Aorta (tissue), 5 donors: ENCODE measurements around the gene SYT7. TPM values are rescaled to one million over a fixed set of nuclear protein-coding genes. Genes with fewer than 3 reads are reported as not detected.

ENCODE experiments used
- ATAC-seq: fragments of 200-7000 bp; cut with Tn5 transposase; one replicate; pipeline ENCODE4 v1.9.1; 2022; ENCODE audit warnings: moderate library complexity; ENCODE audit not compliant: low FRiP score
- DNase-seq, 2 donors: peaks; one replicate each; pipeline ENCODE4 v3.0.0-alpha.2; 2020
- H3K27ac ChIP-seq, 2 donors: one replicate each; pipeline ENCODE4 v1.5.1; 2013; ENCODE audit warnings: low read length in 2 of 2, mild to moderate bottlenecking in 2 of 2, moderate library complexity in 2 of 2, control low read depth in 1 of 2, inconsistent platforms in 1 of 2, low read depth in 1 of 2
- H3K27me3 ChIP-seq, 2 donors: one replicate each; pipeline ENCODE4 v1.6.1; 2013; ENCODE audit warnings: control low read depth in 1 of 2, low read length in 1 of 2, mild to moderate bottlenecking in 1 of 2, moderate library complexity in 1 of 2; ENCODE audit not compliant: insufficient read depth in 2 of 2, control insufficient read depth in 1 of 2
- H3K36me3 ChIP-seq, 2 donors: one replicate each; pipeline ENCODE4 v1.6.1; 2013; ENCODE audit warnings: control low read depth in 1 of 2, low read length in 1 of 2, mild to moderate bottlenecking in 1 of 2; ENCODE audit not compliant: insufficient read depth in 2 of 2, control insufficient read depth in 1 of 2
- H3K4me1 ChIP-seq, 2 donors: one replicate each; pipeline ENCODE4 v1.6.1; 2013; ENCODE audit warnings: low read length in 2 of 2, control low read depth in 1 of 2, mild to moderate bottlenecking in 1 of 2, moderate library complexity in 1 of 2; ENCODE audit not compliant: insufficient read depth in 2 of 2, control insufficient read depth in 1 of 2
- H3K4me3 ChIP-seq, 2 donors: one replicate each; pipeline ENCODE4 v1.5.1; 2013; ENCODE audit warnings: low read length in 2 of 2, control low read depth in 1 of 2, mild to moderate bottlenecking in 1 of 2
- H3K9me3 ChIP-seq: one replicate; pipeline ENCODE4 v1.6.1; 2013; ENCODE audit warnings: mild to moderate bottlenecking, low read length; ENCODE audit not compliant: control insufficient read depth
- WGBS, 2 donors: extraction: QIAGEN DNeasy Blood & Tissue Kit; methylation state at CpG; one replicate each; pipeline ENCODE4 v1.1.7; 2013; 5-methylcytosine and 5-hydroxymethylcytosine counted together
- intact Hi-C, 2 donors: fragments of 100-400 bp; cut with DNase I; formaldehyde crosslinking; loops; one replicate each; pipeline versions ENCODE4 v1.14.2 to v1.15.0; 2022
- polyA plus RNA-seq, 2 donors: library from polyadenylated mRNA; stranded (reverse); fragments of 200-250 nt; gene quantifications; one replicate each; pipeline ENCODE4 v1.2.3, GENCODE V29; 2013
- total RNA-seq, 2 donors: library from RNA; stranded (reverse); fragmentation: NEBNext Ultra II Directional; extraction: Animal tissue kit (Norgen Biotek cat#: 25700); gene quantifications; one replicate each; pipeline ENCODE4 v1.2.1, GENCODE V29; 2021
- donor health status: healthy with polysubstance abuse.
- donor health status: Bipolar disorder and iron deficiency.
- donor health status: DM: no; HTN: no; CAD: no.
- donor health status: DM: no; HTN: no; CAD: no.
- donor health status: DM: yes; HTN: yes; CAD: no.

The SYT7 gene
- total and polyA plus RNA-seq, 4 donors: 0.20 to 2.3 (median 0.94) TPM

DNA sequence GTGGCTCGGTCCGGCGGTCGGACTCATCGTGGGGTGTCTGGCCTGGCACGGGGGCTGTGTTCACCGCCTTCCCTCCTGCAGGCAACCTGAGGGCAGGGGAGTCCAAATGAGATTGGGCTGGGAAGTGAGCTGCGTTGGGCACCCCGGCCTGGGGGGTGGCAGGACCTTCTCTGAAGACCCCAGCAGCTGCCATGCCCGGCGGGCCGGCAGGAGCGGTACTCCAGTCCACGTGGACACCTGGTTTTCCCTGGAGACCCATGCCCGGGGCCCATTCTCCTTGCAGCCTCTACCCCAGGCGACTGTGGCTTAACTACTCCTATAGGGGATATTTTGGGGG, 47.9 kb downstream of the SYT7 start:
- no peaks in the 10 kb centered on the region for H3K27me3 ChIP-seq
- ATAC-seq (no peak), DNase-seq (no peak)
- intact Hi-C loops: no loop called here
- 86% methylated on average over 16 of the region's 16 CpGs for WGBS, 2 donors
- H3K9me3 ChIP-seq: no peaks in the 10 kb centered on the region
- no peaks in the 10 kb centered on the region for H3K36me3 ChIP-seq
- H3K27ac ChIP-seq: no peak overlapping the region
- H3K4me1 ChIP-seq: no peaks in the 10 kb centered on the region
- H3K4me3 ChIP-seq: no peak overlapping the region

DNA sequence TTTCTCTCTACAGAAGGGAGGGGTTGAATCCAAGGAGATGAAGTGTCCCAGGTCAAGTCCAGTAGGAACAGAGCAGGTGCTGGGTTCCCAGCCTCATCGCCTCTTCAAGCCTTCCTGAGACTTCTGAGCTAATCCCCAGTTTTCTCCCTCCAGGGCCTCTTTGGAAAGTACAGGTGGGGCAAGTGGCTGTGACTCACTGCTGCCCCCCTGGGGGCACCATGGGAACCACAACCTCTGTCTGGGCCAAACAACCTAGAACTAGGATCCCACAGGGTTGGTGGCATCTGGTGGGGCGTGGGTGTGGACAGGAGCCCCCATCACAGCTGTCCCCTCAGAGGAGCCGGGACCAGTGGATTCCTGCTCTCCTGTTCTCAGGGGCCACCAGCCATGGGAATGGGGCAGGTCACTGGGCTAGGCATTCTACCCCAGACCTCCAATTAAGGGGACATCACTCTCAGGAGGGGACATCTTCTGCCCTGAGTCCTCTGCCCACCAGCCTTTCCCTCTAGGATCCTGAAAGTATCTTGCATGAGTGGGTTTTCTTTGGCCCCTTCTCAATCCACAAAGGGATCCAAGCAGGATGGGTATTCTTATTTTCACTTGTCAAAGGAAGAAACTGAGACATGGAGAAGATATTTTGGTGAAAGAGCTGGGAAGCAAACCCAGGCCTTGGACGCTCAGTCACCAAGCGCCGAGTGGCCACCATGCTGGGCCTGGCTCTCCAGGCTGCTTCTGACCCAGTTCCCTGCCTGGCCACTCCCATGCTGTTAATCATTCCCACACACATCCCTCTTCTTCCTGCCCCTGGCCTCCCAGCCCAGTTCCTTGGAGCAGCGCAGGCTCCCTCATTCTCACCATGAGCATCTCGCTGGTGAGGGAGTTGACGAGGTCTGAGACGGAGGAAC, 48.5 kb downstream of the SYT7 start:
- Histone ChIP-seq H3K4me3 (no peak overlapping the region), H3K4me1 (no peaks in the 10 kb centered on the region), H3K9me3 (no peaks in the 10 kb centered on the region), H3K27me3 (no peaks in the 10 kb centered on the region), H3K27ac (no peak overlapping the region), H3K36me3 (no peaks in the 10 kb centered on the region)
- DNase-seq (no peak), ATAC-seq (no peak)
- intact Hi-C loops: no loop called here
- 77 to 79% methylated on average over 10 of the region's 10 CpGs for WGBS, 2 donors

DNA sequence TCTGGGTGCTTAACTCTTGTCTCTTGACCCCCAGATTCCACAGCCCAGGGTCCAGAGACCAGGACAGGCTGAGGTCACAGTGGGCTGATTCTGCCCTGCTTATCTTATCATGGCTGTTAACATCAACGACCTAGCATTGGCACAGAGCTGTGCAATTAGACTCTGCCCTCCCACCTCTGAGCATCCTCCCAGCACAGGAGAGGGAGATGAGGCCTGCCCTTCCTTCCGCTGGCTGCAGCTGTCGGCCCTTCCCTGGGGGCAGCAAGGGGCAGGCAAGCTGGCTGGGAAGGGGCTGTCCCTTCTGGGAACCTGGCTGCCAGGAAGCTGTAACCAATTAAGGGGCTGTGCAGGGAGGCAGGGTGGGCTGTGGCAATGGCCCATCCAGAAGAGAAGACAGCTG, 49.8 kb downstream of the SYT7 start:
- ATAC-seq (no peak), DNase-seq (no peak)
- intact Hi-C loops: no loop called here
- no peaks in the 10 kb centered on the region for H3K27me3 ChIP-seq
- 55 to 57% methylated on average over 3 of the region's 3 CpGs for WGBS, 2 donors
- no peaks in the 10 kb centered on the region for H3K9me3 ChIP-seq
- H3K4me1 ChIP-seq: no peaks in the 10 kb centered on the region
- H3K4me3 ChIP-seq: no peak overlapping the region
- H3K36me3 ChIP-seq: no peaks in the 10 kb centered on the region
- H3K27ac ChIP-seq: no peak overlapping the region

DNA sequence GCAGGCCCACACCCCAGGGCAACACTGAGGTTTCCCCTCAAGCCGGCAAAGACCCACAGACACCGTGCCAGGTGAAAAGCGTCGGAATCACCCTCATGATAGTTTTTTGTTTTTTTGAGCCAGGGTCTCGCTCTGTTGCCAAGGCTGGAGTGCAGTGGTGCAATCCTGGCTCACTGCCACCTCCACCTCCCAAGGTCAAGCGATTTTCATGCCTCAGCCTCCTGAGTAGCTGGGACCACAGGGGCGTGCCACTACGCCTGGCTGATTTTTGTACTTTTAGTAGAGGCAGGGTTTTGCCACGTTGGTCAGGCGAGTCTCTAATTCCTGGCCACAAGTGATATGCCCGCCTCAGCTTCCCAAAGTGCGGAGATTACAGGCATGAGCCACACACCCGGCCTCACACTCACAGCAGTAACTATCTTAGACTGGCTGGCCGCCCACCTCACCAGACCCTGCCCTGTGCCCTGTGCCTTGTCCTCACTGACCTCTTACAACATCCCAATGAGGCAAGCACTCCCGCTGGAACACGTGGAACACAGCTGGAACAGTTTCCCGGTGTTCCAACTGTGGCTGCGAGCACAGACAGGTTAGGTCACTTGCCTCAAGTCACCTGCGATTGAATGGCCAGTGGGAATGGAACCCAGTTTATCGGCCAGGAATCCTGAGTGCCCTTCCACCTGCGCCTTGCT, 51.2 kb downstream of the SYT7 start:
- Histone ChIP-seq H3K36me3 (no peaks in the 10 kb centered on the region), H3K27ac (no peak overlapping the region), H3K4me1 (no peaks in the 10 kb centered on the region), H3K4me3 (no peak overlapping the region), H3K9me3 (no peaks in the 10 kb centered on the region), H3K27me3 (no peaks in the 10 kb centered on the region)
- intact Hi-C loops: no loop called here
- 78 to 83% methylated on average over 21 of the region's 21 CpGs for WGBS, 2 donors
- no peak for ATAC-seq
- DNase-seq: no peak

DNA sequence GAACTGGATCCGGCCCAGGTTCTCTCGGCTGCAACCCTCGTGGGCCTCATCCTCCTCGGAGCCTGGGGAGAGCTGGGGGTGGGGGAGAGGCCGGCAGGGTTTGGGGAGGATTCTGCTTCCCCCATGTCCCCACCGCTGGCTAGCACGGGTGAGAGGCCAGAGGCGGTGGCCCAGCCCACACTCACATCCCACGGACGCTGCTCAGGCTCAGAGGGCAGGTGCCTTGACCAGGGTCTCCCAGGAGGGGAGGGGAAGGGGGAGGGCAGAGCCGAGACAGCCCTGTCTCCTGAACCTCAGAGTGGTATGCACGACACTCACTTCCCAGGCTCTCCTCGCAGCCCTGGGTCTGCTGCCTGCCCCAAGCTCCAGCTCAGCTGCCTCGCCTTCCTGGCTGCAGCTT, 52.8 kb downstream of the SYT7 start:
- WGBS, 2 donors: 28 to 48% methylated on average over 14 of the region's 14 CpGs
- DNase-seq (no peak), ATAC-seq (no peak)
- H3K27me3 ChIP-seq: no peaks in the 10 kb centered on the region
- H3K36me3 ChIP-seq: no peaks in the 10 kb centered on the region
- no peak overlapping the region for H3K4me3 ChIP-seq
- no peak overlapping the region for H3K27ac ChIP-seq
- intact Hi-C loops: no loop called here
- H3K9me3 ChIP-seq: no peaks in the 10 kb centered on the region
- no peaks in the 10 kb centered on the region for H3K4me1 ChIP-seq

DNA sequence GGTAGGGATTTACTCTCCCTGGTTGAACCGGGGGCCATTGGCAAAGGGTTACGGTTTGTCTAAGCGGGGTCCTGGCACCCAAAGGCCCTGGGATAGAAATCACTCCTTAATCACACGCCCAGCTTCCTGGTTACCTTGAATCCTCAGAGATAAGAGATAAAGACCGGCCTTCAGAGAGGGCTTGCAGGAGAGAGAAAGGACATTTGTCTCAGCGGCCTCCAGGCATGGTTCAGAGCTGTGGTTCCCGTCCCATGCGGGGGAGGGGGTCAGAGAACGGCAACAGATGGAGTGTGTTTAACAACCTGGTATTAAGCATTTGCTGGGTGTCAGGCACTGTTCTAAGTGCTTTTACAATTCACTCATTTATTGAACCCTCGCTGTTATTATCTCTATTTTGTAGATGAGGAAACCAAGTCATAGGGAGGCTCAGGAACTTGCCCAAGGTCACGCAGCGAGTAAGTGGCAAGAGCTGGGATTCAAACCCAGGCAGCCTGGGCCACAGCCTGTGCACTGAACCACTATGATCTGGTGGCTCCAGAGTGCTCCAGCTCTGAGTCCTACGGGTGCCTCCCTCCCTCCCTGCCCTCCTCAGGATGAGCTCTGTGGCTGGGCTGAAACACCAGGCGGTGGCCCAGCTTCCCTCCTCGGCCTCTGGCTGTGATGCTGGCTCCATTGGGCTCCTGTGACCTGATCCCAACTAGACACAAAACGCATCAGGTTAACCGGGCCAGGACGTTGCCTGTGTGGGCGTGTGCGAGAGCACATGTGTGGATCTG, 53.7 kb downstream of the SYT7 start:
- no peak overlapping the region for H3K27ac ChIP-seq
- no peak for ATAC-seq
- WGBS, 2 donors: 75 to 78% methylated on average over 20 of the region's 20 CpGs
- H3K36me3 ChIP-seq: no peaks in the 10 kb centered on the region
- H3K4me1 ChIP-seq: no peaks in the 10 kb centered on the region
- H3K4me3 ChIP-seq: no peak overlapping the region
- H3K27me3 ChIP-seq: no peaks in the 10 kb centered on the region
- no peaks in the 10 kb centered on the region for H3K9me3 ChIP-seq
- DNase-seq: no peak
- intact Hi-C loops: no loop called here

DNA sequence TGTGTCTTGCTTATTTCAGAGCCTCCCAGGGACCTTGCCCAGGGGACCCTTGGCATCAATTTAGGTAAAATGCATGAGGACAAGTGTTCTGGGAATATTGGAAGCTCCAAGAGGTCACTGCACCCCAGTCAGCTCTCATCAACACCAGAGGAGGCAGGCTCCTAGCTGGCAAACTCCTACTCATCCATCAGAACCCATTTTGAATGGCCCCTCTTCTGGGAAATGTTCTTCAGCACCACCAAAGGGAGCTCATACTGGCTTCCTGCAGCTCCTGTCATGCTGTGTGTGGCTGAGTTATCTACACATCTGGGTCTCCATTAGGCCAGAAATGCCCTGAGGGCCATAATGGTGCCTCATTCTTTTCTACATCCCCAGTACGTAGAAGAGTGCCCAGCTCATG, 54.6 kb downstream of the SYT7 start:
- no peak for ATAC-seq
- H3K27me3 ChIP-seq: no peaks in the 10 kb centered on the region
- WGBS, 2 donors: 90 to 92% methylated on average over 1 of the region's 1 CpG

DNA sequence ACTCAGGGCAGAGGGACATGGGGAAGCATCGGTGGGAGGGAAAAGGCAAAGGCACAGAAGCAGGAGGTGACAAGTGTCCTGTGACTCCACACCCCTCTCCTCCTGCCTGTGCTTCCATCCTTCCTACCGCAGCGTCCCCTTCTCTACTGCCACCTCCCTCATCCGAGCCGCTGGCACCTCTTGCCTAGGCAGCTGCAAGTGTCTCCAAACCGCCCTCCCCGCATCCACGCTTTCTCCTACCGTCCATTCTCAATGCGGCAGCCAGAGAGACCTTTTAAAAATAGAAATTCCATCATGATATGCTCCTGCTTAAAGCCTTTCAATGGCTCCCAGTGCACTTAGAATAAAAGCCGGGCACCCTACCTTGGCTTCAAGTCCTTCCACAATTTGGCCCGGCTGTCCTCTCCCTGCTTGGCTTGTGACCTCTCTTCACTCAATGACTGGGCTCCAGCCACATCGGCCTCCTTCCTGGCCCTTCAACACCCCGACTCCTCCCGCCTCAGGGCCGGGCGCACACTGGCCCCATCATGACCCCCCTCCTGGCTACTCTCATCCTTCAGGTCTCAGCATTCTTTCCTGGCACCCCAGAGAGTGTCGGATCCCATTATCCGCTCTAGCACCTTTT, 55.8 kb downstream of the SYT7 start:
- H3K27ac ChIP-seq: no peak overlapping the region
- ATAC-seq (no peak), DNase-seq (no peak)
- H3K4me1 ChIP-seq: no peaks in the 10 kb centered on the region
- WGBS, 2 donors: 73 to 80% methylated on average over 19 of the region's 19 CpGs
- H3K9me3 ChIP-seq: no peaks in the 10 kb centered on the region
- H3K4me3 ChIP-seq: no peak overlapping the region
- no peaks in the 10 kb centered on the region for H3K36me3 ChIP-seq
- H3K27me3 ChIP-seq: no peaks in the 10 kb centered on the region
- intact Hi-C loops: no loop called here

More for the DNA sequence above, 54.6 kb downstream of the SYT7 start:
- Histone ChIP-seq H3K4me3 (no peak overlapping the region), H3K36me3 (no peaks in the 10 kb centered on the region), H3K4me1 (no peaks in the 10 kb centered on the region), H3K27ac (no peak overlapping the region), H3K9me3 (no peaks in the 10 kb centered on the region)
- intact Hi-C loops: no loop called here
- no peak for DNase-seq
